Lower leg skin (tissue), 4 donors: Measurements from ENCODE around the gene SLC6A13. TPM values are rescaled to one million over a fixed set of nuclear protein-coding genes. Genes with fewer than 3 reads are reported as not detected.

Experiments
- DNase-seq, 2 donors: peaks; one replicate each; pipeline ENCODE4 v3.0.0-alpha.2; 2019; ENCODE audit warnings: low spot score in 2 of 2
- H3K4me3 ChIP-seq: fragments of 200-600 bp; sonication (generic); 2 replicates; pipeline ENCODE4 v1.5.1; 2017; ENCODE audit warnings: mild to moderate bottlenecking, low read depth; ENCODE audit not compliant: poor library complexity, severe bottlenecking
- POLR2A ChIP-seq, 2 donors: fragments of 450-650 bp; IDR thresholded peaks; one replicate each; pipeline ENCODE4 v1.6.1; 2016 to 2017; ENCODE audit warnings: antibody characterized with exemption in 2 of 2, mild to moderate bottlenecking in 1 of 2, moderate library complexity in 1 of 2
- WGBS, 2 donors: methylation state at CpG; one replicate each; pipeline ENCODE4 v1.1.5; 2018; 5-methylcytosine and 5-hydroxymethylcytosine counted together
- intact Hi-C: fragments of 100-400 bp; cut with DNase I; formaldehyde crosslinking; loops from one replicate; pipeline ENCODE4 v1.15.0; 2023; ENCODE audit warnings: low total_unique reads
- total RNA-seq, 4 donors: library from RNA; depleted of rRNA; stranded (reverse); fragments of >200 nt; gene quantifications; one replicate each; pipeline ENCODE4 v1.1.0, GENCODE V29; 2016
- TF ChIP-seq, protein P1 (sequence below), 3 donors: fragments of 450-650 bp; IDR thresholded peaks; one replicate each; pipeline ENCODE4 v1.5.1; 2016; ENCODE audit warnings: antibody characterized with exemption in 3 of 3, mild to moderate bottlenecking in 3 of 3, moderate library complexity in 2 of 3

Gene SLC6A13
- total RNA-seq, 4 donors from 2014 or later, result not detected

DNA sequence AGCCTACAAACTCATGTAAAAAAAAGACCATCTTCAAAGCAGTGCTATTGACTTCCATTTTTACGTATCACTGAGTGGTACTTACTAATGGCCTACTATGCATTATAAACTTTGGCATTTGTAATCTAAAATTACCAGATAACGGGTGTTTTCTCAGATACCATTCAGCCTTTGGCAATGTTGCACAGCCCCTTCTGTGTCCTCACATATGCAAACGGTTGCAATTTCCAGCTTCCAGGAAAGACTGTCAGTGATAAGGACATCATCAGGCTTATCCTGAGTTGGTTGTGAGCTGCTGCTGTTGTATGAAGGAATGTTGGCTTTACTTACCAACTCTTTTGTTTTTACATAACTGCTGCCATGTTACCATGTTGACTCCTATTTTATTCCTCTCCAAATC is 1.6 kb upstream of the SLC6A13 start:
- intact Hi-C loops, result no loop called here
- no peak for TF ChIP-seq POLR2A (IDR thresholded peaks at IDR 0.05)
- TF ChIP-seq, protein P1, sequence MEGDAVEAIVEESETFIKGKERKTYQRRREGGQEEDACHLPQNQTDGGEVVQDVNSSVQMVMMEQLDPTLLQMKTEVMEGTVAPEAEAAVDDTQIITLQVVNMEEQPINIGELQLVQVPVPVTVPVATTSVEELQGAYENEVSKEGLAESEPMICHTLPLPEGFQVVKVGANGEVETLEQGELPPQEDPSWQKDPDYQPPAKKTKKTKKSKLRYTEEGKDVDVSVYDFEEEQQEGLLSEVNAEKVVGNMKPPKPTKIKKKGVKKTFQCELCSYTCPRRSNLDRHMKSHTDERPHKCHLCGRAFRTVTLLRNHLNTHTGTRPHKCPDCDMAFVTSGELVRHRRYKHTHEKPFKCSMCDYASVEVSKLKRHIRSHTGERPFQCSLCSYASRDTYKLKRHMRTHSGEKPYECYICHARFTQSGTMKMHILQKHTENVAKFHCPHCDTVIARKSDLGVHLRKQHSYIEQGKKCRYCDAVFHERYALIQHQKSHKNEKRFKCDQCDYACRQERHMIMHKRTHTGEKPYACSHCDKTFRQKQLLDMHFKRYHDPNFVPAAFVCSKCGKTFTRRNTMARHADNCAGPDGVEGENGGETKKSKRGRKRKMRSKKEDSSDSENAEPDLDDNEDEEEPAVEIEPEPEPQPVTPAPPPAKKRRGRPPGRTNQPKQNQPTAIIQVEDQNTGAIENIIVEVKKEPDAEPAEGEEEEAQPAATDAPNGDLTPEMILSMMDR (IDR thresholded peaks at IDR 0.05), result no peak
- 77 to 79% methylated on average over 3 of the region's 3 CpGs for WGBS, 2 donors

DNA sequence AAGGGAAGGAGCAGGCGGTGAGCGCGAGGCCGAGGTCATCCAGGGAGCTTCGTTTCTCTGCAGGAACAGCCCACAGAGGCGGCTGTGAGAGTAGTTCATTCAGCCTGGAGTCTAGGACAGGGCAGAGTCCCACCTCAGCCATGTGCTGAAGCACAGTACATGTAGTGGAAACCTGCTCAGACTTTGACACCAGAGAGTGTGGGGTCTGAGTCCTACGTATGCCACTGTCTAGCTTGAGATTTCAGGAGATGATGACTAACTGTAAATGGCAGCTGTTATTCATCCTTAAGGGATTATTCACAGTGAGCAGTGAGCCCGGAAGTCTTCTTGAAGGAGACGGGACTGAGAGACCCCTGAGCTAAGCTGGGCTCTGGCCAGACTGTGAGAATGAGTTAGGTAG is 938 bp upstream of the SLC6A13 start:
- H3K4me3 ChIP-seq, result no peak overlapping the region
- no peak for DNase-seq
- TF ChIP-seq, protein P1 (IDR thresholded peaks at IDR 0.05), result no peak
- TF ChIP-seq POLR2A (IDR thresholded peaks at IDR 0.05), result no peak
- intact Hi-C loops, result no loop called here
- WGBS, 2 donors, result 72 to 73% methylated on average over 9 of the region's 9 CpGs

More for the DNA sequence above, 1.6 kb upstream of the SLC6A13 start:
- no peak for DNase-seq
- no peak overlapping the region for H3K4me3 ChIP-seq

DNA sequence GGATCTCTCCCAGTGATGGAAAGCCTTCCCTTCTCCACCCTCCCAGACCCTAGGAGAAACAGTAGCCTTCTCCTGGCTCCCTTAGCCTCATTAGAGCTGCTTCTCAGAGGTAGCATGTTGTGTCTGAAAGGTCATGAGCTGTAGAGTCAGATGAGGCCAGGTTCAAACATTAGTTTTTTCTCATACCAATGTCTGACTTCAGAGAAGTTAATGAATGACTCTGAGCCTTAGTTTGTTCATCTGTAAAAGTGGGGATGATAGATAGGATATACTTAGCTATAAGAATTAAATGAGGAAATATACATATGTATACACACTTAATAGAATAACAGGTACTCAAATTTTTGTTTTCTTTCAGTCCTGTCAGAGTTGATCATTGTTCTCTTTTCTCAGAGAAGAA is 523 bp downstream of the SLC6A13 start:
- no peak overlapping the region for H3K4me3 ChIP-seq
- intact Hi-C loops, result no loop called here
- TF ChIP-seq, protein P1 (IDR thresholded peaks at IDR 0.05), result no peak
- TF ChIP-seq POLR2A (IDR thresholded peaks at IDR 0.05), result no peak
- no peak for DNase-seq

DNA sequence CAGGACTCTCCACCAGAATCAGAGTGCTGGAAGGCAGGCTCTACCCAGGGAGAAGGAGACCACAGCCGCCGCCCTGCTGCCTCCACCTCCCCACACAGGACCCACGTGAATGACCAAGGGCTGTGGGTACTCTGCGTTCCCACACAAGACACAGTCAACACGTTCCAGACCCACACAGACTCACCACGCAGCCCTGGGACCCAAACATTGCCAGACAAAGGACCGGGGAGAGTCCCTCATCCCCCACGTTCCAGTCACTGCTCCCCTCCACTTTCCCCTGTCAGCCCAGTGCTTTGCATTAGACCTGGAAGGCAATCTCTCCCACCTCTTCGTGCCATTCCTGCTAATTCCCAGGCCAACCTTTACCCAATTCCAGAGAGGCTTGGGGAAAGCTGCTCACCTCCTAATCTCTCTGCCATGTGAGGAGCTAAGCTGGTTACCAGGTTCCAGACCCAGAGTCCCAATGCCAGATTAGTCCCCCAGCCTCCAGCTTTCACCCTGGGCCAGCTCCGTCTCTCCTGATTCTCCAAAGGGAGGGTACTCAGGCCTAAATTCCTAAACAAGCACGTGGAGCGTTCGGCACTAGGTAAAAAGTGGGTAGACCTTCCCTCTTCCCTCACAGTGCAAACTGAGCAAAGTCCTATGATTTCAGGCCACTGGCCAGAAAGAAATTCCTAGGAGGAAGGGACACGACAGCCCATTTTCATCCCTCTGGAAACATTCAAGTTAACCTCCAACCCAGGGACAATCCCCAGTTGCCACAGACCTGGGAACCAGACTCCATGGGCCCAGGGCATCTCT is 4.9 kb downstream of the SLC6A13 start:
- TF ChIP-seq POLR2A (IDR thresholded peaks at IDR 0.05), result no peak
- TF ChIP-seq, protein P1 (IDR thresholded peaks at IDR 0.05), result no peak
- H3K4me3 ChIP-seq, result no peak overlapping the region
- intact Hi-C loops, result no loop called here
- WGBS, 2 donors, result 64 to 69% methylated on average over 14 of the region's 14 CpGs
- DNase-seq, result no peak

DNA sequence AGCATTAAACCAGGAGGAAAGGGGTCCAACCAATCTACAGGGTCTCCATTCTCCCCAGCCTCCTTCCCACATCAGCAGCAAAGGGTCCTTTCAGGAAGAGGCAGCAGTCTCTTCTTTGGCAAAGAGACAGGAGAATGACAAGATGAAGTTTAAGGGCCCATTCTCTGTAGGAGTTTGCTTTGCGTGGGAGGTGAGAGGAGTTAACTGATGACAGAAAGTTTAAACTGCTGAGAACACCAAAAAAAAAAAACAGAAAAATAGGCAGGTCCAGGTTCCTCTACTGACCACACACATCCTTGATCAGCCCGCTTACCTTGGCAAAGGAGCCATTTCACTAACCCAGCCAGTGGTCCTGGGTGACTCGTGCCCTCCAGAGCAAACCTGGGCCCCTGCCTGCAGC is 5.7 kb downstream of the SLC6A13 start:
- intact Hi-C loops, result no loop called here
- no peak overlapping the region for H3K4me3 ChIP-seq
- no peak for DNase-seq
- 73 to 84% methylated on average over 3 of the region's 3 CpGs for WGBS, 2 donors
- TF ChIP-seq, protein P1 (IDR thresholded peaks at IDR 0.05), result no peak
- no peak for TF ChIP-seq POLR2A (IDR thresholded peaks at IDR 0.05)

DNA sequence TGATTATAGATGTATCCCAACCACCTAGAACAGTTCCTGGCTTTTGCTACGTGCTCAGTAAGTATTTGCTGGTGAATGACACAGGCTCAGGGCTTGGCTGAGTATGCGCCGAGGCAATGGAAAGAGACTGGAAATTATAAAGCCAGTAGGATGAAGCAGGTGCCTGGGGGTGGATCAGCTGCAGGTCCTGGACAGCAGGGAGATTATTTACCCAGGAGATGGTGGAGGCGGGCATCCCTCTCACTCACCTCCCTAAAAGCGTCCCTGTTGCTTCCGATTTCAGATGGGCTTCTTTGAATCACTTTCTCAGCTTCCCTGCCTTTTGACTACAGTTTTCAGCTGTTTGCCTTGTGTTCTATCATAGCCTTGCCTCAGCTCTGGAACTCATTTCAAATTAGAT is 6.4 kb downstream of the SLC6A13 start:
- H3K4me3 ChIP-seq, result no peak overlapping the region
- WGBS, 2 donors, result 66 to 69% methylated on average over 6 of the region's 6 CpGs
- TF ChIP-seq, protein P1 (IDR thresholded peaks at IDR 0.05), result no peak
- TF ChIP-seq POLR2A (IDR thresholded peaks at IDR 0.05), result no peak
- intact Hi-C loops, result no loop called here
- DNase-seq, result no peak
